Measurements from ENCODE around the gene RNU6-9.
"Not testable (repeated sequence)": the region's sequence is repeated elsewhere in the genome, so short reads cannot be mapped to it uniquely, and the experiment has no call there.

Gene RNU6-9

GRCh38 chr19:850221-850978, 42.9 kb upstream of the RNU6-9 start:
- Mint-ChIP-seq H3K27ac (no peak overlapping the region), H3K9me3 (no peaks in the 10 kb centered on the region), H3K4me1 (no peaks in the 10 kb centered on the region), H3K27me3 (ENCODE audit: low read depth) (peaks cover 22% of the 10 kb centered on the region), H3K36me3 (ENCODE audit: low read depth) (no peaks in the 10 kb centered on the region), H3K4me3 (no peak overlapping the region)
- TF ChIP-seq CTCF (IDR thresholded peaks at IDR 0.05; ENCODE audit: unreplicated experiment in 3 of 3): no peak

- no peak overlapping the region for H3K27ac Mint-ChIP-seq
- H3K36me3 Mint-ChIP-seq (ENCODE audit: low read depth): no peaks in the 10 kb centered on the region
- peaks cover 17% of the 10 kb centered on the region for H3K27me3 Mint-ChIP-seq (ENCODE audit: low read depth)
- no peaks in the 10 kb centered on the region for H3K4me1 Mint-ChIP-seq
- no peaks in the 10 kb centered on the region for H3K9me3 Mint-ChIP-seq
- no peak for TF ChIP-seq CTCF (IDR thresholded peaks at IDR 0.05; ENCODE audit: unreplicated experiment in 3 of 3)
- H3K4me3 Mint-ChIP-seq: no peak overlapping the region
Measured at GRCh38 chr19:850979-851335, 42.3 kb upstream of the RNU6-9 start.

- Mint-ChIP-seq H3K27ac (no peak within 1 kb of the TSS), H3K4me1 (no peaks in the 10 kb centered on the region), H3K36me3 (ENCODE audit: low read depth) (no peaks in the 10 kb centered on the region), H3K27me3 (ENCODE audit: low read depth) (peaks cover 10% of the 10 kb centered on the region), H3K9me3 (no peaks in the 10 kb centered on the region), H3K4me3 (no peak within 1 kb of the TSS)
- no peak for TF ChIP-seq CTCF (IDR thresholded peaks at IDR 0.05; ENCODE audit: unreplicated experiment in 3 of 3)
Measured at GRCh38 chr19:852136-853013, 40.9 kb upstream of the RNU6-9 start, which contains the start of gene ELANE. ELANE (plus strand) TSS chr19:852303; CDS start chr19:852329, 26 bp downstream.

GRCh38 chr19:853014-853585, 40.2 kb upstream of the RNU6-9 start:
- Mint-ChIP-seq H3K36me3 (ENCODE audit: low read depth) (no peaks in the 10 kb centered on the region), H3K9me3 (no peaks in the 10 kb centered on the region), H3K4me1 (no peaks in the 10 kb centered on the region), H3K27me3 (ENCODE audit: low read depth) (peaks cover 17% of the 10 kb centered on the region), H3K27ac (no peak overlapping the region), H3K4me3 (no peak overlapping the region)
- no peak for TF ChIP-seq CTCF (IDR thresholded peaks at IDR 0.05; ENCODE audit: unreplicated experiment in 3 of 3)

- H3K9me3 Mint-ChIP-seq; H3K36me3 Mint-ChIP-seq (ENCODE audit: low read depth); H3K27ac Mint-ChIP-seq; H3K4me3 Mint-ChIP-seq; H3K4me1 Mint-ChIP-seq: not testable (repeated sequence)
- peaks cover 18% of the 10 kb centered on the region for H3K27me3 Mint-ChIP-seq (ENCODE audit: low read depth)
Measured at GRCh38 chr19:853614-854220, 39.6 kb upstream of the RNU6-9 start.

GRCh38 chr19:854549-854948, 38.7 kb upstream of the RNU6-9 start:
- TF ChIP-seq CTCF (IDR thresholded peaks at IDR 0.05; ENCODE audit: unreplicated experiment in 3 of 3): no peak
- H3K27me3 Mint-ChIP-seq (ENCODE audit: low read depth): peaks cover 17% of the 10 kb centered on the region
- H3K4me3 Mint-ChIP-seq: no peak overlapping the region
- no peaks in the 10 kb centered on the region for H3K9me3 Mint-ChIP-seq
- H3K36me3 Mint-ChIP-seq (ENCODE audit: low read depth): no peaks in the 10 kb centered on the region
- no peak overlapping the region for H3K27ac Mint-ChIP-seq
- no peaks in the 10 kb centered on the region for H3K4me1 Mint-ChIP-seq

Measured in nephron (organoid).